Adipocyte (in vitro differentiated cells): Measurements from ENCODE around the gene SPRR2B.
"Not testable (repeated sequence)": the region's sequence is repeated elsewhere in the genome, so short reads cannot be mapped to it uniquely, and the experiment has no call there.

Experiments used
- DNase-seq: peaks from one replicate; pipeline ENCODE4 v3.0.0-alpha.2; 2015; ENCODE audit warnings: low read depth
- H3K27me3 ChIP-seq: replicated peaks from 2 replicates; pipeline ENCODE4 v1.7.0; 2013; ENCODE audit warnings: mild to moderate bottlenecking, low read length, moderate library complexity; ENCODE audit not compliant: control insufficient read depth, insufficient read depth
- H3K36me3 ChIP-seq: 2 replicates; pipeline ENCODE4 v1.7.0; 2013; ENCODE audit warnings: low read length, mild to moderate bottlenecking, moderate library complexity; ENCODE audit not compliant: control insufficient read depth, insufficient read depth, severe bottlenecking
- H3K4me1 ChIP-seq: 2 replicates; pipeline ENCODE4 v1.7.0; 2013; ENCODE audit warnings: mild to moderate bottlenecking, low read length, moderate library complexity; ENCODE audit not compliant: control insufficient read depth, insufficient read depth
- H3K4me3 ChIP-seq: 2 replicates; pipeline ENCODE4 v1.7.0; 2013; ENCODE audit warnings: mild to moderate bottlenecking, low read length, moderate library complexity
- H3K9ac ChIP-seq: 2 replicates; pipeline ENCODE4 v1.7.0; 2013; ENCODE audit warnings: mild to moderate bottlenecking, low read length, moderate library complexity
- H3K9me3 ChIP-seq: 2 replicates; pipeline ENCODE4 v1.7.0; 2013; ENCODE audit warnings: mild to moderate bottlenecking, low read length, moderate library complexity; ENCODE audit not compliant: control insufficient read depth

SPRR2B gene

DNA sequence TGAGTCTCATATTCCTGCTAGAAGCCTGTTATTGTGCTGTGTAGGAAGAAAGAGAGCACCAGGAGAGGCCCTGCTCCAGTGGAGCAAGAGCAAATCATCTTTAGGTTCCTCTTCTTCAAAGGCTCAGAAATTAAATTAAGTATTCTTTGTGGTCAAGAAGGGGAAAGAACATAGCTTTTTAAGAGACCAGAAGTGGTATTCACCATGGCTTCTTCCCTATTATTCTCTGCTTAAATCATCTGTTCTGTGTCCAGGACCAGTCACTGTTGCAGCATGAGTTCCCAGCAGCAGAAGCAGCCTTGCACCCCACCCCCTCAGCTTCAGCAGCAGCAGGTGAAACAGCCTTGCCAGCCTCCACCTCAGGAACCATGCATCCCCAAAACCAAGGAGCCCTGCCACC is 39.3 kb downstream of the SPRR2B start:
- H3K36me3 ChIP-seq = no peaks in the 10 kb centered on the region
- no peak overlapping the region for H3K9ac ChIP-seq
- H3K4me3 ChIP-seq = no peak overlapping the region
- peaks cover 4% of the 10 kb centered on the region for H3K27me3 ChIP-seq
- no peaks in the 10 kb centered on the region for H3K9me3 ChIP-seq
- H3K4me1 ChIP-seq = no peaks in the 10 kb centered on the region
- no peak for DNase-seq

DNA sequence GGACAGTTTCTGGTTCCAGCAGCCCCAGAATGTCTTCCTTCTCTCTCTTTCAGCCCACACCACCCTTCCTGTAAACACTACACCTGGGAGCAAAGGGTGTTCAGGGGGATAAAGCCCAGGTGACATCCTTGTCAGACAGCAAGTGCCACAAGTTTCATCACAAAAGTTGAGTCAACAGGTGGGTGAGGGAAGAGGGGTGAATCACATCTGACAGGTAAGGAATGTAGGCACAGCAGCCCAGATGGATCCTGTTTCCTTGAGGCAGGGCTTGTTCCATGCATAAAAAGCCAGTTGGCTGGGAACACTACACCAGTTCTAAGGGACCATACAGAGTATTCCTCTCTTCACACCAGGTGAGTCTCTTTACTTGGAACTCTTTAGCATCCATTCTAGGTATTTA is 40.5 kb downstream of the SPRR2B start, which contains the start of gene SPRR1B:
SPRR1B (plus strand) TSS at position 309 of the 400 bp plus-strand sequence. CDS start 1,143 bp downstream, outside the sequence.
- Histone ChIP-seq H3K27me3 (peaks cover 3% of the 10 kb centered on the region), H3K4me3 (no peak within 1 kb of the TSS), H3K4me1 (no peaks in the 10 kb centered on the region), H3K9me3 (no peaks in the 10 kb centered on the region), H3K36me3 (no peaks in the 10 kb centered on the region), H3K9ac (no peak within 1 kb of the TSS)
- no peak for DNase-seq

DNA sequence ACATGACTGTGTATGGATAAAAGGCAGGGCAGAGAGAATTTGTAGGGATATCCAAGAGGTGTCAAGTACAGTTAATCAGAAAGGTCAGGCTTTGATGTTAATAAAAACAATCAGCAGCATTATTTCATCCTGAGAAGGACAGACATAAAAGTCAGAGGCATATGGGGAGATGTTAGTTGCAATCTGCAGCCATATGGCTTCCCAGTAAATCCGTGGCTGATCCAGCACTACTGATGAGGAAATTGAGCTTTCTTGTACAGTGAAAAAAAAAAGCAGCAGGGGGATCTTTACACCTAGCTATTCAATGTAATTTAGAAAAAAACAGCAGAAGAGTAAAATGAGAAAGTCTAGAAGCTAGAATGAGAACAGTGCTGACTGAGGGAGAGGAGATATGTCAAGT is 42.6 kb downstream of the SPRR2B start:
- H3K27me3 ChIP-seq = peaks cover 3% of the 10 kb centered on the region
- no peak overlapping the region for H3K4me3 ChIP-seq
- no peak overlapping the region for H3K9ac ChIP-seq
- no peak for DNase-seq
- H3K36me3 ChIP-seq = no peaks in the 10 kb centered on the region
- H3K9me3 ChIP-seq = no peaks in the 10 kb centered on the region
- H3K4me1 ChIP-seq = no peaks in the 10 kb centered on the region

- Histone ChIP-seq H3K4me3 (no peak overlapping the region), H3K4me1 (no peaks in the 10 kb centered on the region), H3K27me3 (peaks cover 3% of the 10 kb centered on the region), H3K9me3 (no peaks in the 10 kb centered on the region), H3K36me3 (no peaks in the 10 kb centered on the region), H3K9ac (no peak overlapping the region)
- DNase-seq = no peak
Observed at GRCh38 chr1:153025797-153026196, 45.6 kb downstream of the SPRR2B start.

DNA sequence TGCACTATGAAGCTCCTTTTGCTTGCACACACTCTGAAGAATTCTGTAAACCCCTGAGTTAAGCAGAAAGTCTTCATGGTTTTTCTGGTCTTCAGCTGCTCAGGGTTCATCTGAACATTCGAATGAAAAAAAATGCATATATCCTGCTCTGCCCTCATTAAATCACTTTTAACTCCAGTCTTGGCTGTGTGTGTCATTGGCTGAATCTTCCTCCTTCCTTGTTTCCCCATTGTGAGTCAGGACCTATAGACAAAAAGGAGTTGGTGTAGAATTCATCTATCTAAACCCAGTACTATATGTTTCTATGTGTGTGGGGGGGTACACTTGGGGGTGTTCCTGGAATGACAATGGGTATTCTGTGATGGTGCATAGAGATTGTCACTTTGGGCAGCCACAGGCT is 47.0 kb downstream of the SPRR2B start:
- Histone ChIP-seq H3K9me3 (no peaks in the 10 kb centered on the region), H3K36me3 (no peaks in the 10 kb centered on the region), H3K4me1 (no peaks in the 10 kb centered on the region), H3K4me3 (no peak overlapping the region), H3K27me3 (peaks cover 3% of the 10 kb centered on the region), H3K9ac (no peak overlapping the region)
- DNase-seq = no peak

GRCh38 chr1:153023109-153023508 is 48.3 kb downstream of the SPRR2B start:
- no peak for DNase-seq
- H3K36me3 ChIP-seq = no peaks in the 10 kb centered on the region
- no peaks in the 10 kb centered on the region for H3K9me3 ChIP-seq
- H3K4me3 ChIP-seq = no peak overlapping the region
- no peak overlapping the region for H3K9ac ChIP-seq
- no peaks in the 10 kb centered on the region for H3K4me1 ChIP-seq
- peaks cover 2% of the 10 kb centered on the region for H3K27me3 ChIP-seq

DNA sequence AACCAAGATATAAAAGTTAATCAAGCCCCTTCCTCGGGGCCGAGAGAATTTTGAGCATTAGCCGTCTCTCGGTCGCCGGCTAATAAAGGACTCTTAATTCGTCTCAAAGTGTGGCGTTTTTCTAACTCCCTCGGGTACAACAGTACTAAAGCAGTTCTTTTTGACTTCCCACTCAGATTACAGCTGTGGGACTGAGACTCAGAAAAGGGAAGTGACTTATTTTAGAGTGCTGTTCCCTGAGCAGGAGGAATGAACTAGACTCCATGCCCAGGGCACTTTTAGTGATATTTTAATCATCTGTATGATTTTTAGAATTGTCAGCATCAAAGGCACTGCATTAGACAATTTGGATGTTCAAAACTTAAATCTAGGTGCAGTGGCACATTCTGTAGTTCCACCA is 49.1 kb downstream of the SPRR2B start:
- H3K4me3 ChIP-seq, H3K9ac ChIP-seq, H3K4me1 ChIP-seq, DNase-seq, H3K36me3 ChIP-seq, H3K27me3 ChIP-seq, H3K9me3 ChIP-seq: not testable (repeated sequence)

- not testable (repeated sequence) for H3K9ac ChIP-seq, DNase-seq, H3K9me3 ChIP-seq, H3K27me3 ChIP-seq, H3K36me3 ChIP-seq, H3K4me1 ChIP-seq, H3K4me3 ChIP-seq
Observed at GRCh38 chr1:153021829-153022228, 49.6 kb downstream of the SPRR2B start.
